Lung (tissue), 12 donors: ENCODE data around the gene DNLZ. TPM values are rescaled to one million over a fixed set of nuclear protein-coding genes. Genes with fewer than 3 reads are reported as not detected.

Experiments
- ATAC-seq: fragments of 200-7000 bp; cut with Tn5 transposase; one replicate; pipeline ENCODE4 v1.9.1; 2020; ENCODE audit warnings: moderate number of reproducible peaks; ENCODE audit not compliant: insufficient read depth, low FRiP score
- DNase-seq, 3 donors: peaks; one replicate each; pipeline ENCODE4 v3.0.0-alpha.2; 2013 to 2017
- H3K27ac ChIP-seq, 2 donors: one replicate each; pipeline ENCODE4 v1.5.1; 2013; ENCODE audit warnings: mild to moderate bottlenecking in 2 of 2, moderate library complexity in 2 of 2, control low read depth in 1 of 2, inconsistent platforms in 1 of 2, low read depth in 1 of 2, low read length in 1 of 2
- H3K27me3 ChIP-seq, 3 donors: one replicate each; pipeline ENCODE4 v1.5.1; 2013; ENCODE audit warnings: low read length in 2 of 3; ENCODE audit not compliant: control insufficient read depth in 3 of 3, insufficient read depth in 3 of 3
- H3K36me3 ChIP-seq, 4 donors: one replicate each; pipeline ENCODE4 v1.5.1; 2013; ENCODE audit warnings: low read length in 4 of 4, mild to moderate bottlenecking in 1 of 4, moderate library complexity in 1 of 4; ENCODE audit not compliant: control insufficient read depth in 4 of 4, insufficient read depth in 4 of 4
- H3K4me1 ChIP-seq, 5 donors: one replicate each; pipeline ENCODE4 v1.5.1; 2013; ENCODE audit warnings: low read length in 5 of 5, mild to moderate bottlenecking in 2 of 5, moderate library complexity in 1 of 5; ENCODE audit not compliant: control insufficient read depth in 5 of 5, insufficient read depth in 5 of 5
- H3K4me3 ChIP-seq: one replicate; pipeline ENCODE4 v1.5.1; 2013; ENCODE audit warnings: mild to moderate bottlenecking, control low read depth, moderate library complexity
- H3K9ac ChIP-seq, 2 donors: one replicate each; pipeline ENCODE4 v1.5.1; 2013; ENCODE audit warnings: low read length in 2 of 2, control low read depth in 1 of 2; ENCODE audit not compliant: insufficient read depth in 1 of 2
- H3K9me3 ChIP-seq, 4 donors: one replicate each; pipeline ENCODE4 v1.5.1; 2013; ENCODE audit warnings: low read length in 3 of 4, mild to moderate bottlenecking in 1 of 4, moderate library complexity in 1 of 4; ENCODE audit not compliant: control insufficient read depth in 4 of 4, insufficient read depth in 3 of 4
- WGBS, 2 donors: extraction: QIAGEN DNeasy Blood & Tissue Kit; methylation state at CpG; one replicate each; pipeline ENCODE4 v1.1.7; 2013; 5-methylcytosine and 5-hydroxymethylcytosine counted together
- polyA plus RNA-seq, 2 donors: library from polyadenylated mRNA; stranded (reverse); fragments of 200-250 nt; gene quantifications; one replicate each; pipeline ENCODE4 v1.2.1, GENCODE V29; 2013
- total RNA-seq, 2 donors: library from RNA; depleted of rRNA in 1 of 2; stranded (reverse); fragments of >200 nt in 1 of 2; gene quantifications; one replicate each; pipeline ENCODE4 v1.2.1, GENCODE V29; 2014 to 2021
- TF ChIP-seq, protein P1 (sequence below): IDR thresholded peaks from 2 replicates; pipeline ENCODE4 v1.5.1; 2012; ENCODE audit warnings: mild to moderate bottlenecking; ENCODE audit errors: control extremely low read depth, extremely low read depth
- donor health status: control.
- donor health status: control.
- donor health status: Bipolar disorder and iron deficiency.
- donor health status: healthy.
- donor health status: DM: yes; HTN: yes; CAD: no.

DNLZ gene
- total and polyA plus RNA-seq, 4 donors, result 7.7 to 34.3 (median 16.8) TPM

DNA sequence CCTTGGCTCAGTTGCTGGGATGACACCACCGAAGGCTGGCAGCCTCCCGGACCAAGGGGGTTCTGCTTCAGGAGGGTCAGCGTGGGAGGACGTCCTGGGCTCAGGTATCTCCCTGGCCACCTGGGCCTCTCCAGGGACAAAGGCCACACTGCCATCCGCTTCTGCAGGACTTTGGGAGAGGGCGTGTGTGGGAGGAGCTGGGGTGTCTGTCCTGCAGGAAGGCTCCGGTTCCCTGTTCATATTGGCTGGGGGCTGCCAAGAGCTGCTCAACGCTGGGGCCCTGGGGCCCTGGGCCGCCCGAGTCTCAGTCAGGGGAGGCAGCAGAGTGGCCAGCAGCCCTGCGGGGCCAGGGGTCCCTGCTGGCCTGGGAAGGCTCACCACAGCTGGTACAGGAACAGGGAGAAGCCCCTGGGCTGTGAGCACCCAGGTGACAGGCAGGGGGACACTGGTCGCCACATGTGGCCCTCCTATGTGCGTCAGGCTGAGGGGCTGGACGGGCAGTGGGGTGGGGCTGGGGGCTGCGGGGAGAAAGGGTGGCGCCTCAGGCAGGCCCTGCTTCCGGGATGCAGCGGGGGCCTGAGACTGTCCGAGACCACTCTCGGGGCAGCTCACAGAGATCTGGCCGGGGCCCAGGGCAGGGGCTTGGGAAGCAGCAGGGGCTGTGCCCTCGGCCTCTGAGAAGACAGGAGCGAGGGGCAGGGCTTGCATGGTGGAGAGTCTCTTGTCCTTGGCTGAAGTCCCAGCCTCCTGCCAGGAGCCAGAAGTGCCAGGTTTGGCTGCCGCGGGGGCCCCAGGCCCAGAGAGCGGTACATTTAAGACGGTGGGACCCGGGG lies 14.8 kb upstream of the DNLZ start:
- H3K9me3 ChIP-seq, result no peaks in the 10 kb centered on the region
- no peak overlapping the region for H3K27ac ChIP-seq
- peaks cover 0 to 52% (median 7%) of the 10 kb centered on the region in 4 donors for H3K36me3 ChIP-seq
- no peak for ATAC-seq
- no peak overlapping the region for H3K4me3 ChIP-seq
- H3K9ac ChIP-seq, result no peak overlapping the region
- no peak for DNase-seq
- H3K4me1 ChIP-seq, result peaks cover 0 to 5% (median 0%) of the 10 kb centered on the region in 5 donors
- WGBS, 2 donors, result 81 to 85% methylated on average over 28 of the region's 28 CpGs
- H3K27me3 ChIP-seq, result no peaks in the 10 kb centered on the region
- TF ChIP-seq, protein P1, sequence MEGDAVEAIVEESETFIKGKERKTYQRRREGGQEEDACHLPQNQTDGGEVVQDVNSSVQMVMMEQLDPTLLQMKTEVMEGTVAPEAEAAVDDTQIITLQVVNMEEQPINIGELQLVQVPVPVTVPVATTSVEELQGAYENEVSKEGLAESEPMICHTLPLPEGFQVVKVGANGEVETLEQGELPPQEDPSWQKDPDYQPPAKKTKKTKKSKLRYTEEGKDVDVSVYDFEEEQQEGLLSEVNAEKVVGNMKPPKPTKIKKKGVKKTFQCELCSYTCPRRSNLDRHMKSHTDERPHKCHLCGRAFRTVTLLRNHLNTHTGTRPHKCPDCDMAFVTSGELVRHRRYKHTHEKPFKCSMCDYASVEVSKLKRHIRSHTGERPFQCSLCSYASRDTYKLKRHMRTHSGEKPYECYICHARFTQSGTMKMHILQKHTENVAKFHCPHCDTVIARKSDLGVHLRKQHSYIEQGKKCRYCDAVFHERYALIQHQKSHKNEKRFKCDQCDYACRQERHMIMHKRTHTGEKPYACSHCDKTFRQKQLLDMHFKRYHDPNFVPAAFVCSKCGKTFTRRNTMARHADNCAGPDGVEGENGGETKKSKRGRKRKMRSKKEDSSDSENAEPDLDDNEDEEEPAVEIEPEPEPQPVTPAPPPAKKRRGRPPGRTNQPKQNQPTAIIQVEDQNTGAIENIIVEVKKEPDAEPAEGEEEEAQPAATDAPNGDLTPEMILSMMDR, result no peak

DNA sequence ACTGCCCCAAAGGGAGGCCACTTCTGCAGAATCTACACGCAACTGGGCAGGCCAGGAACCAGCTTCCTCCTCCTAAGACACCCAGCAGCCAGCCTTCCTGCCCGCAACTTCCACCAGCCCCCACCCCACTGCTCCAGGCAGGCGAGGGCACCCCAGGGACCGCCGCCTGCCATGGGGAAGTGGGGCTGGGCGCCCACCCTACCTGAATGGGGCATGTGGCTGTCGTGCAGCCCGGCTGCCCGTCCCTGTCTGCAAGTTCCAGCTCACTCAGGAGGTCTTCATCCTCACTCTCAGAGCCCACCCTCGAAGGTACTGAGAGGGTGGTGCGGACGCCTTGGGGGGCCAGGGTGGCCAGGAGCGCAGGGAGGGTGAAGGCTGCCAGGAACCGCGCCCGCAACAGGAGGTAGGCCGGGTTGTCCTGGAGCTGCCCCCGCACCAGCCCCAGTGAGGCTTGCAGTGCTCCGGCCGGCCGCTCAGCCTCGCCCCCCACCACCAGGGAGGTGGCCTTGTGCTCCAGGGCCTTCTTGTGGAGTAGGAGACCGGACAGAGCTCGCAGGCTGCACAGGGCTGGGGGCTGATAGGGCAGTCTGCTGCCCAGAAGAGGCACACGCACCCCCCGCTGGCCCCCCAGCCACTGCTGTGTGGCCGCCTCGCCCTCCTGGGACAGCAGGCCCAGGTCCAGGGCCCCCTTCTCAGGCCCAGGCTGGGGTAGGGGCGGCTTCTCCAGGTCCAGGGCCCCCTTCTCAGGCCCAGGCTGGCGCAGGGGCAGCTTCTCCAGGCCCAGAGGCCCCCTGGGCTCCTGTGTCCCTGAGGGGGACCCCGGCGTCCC lies 14.0 kb upstream of the DNLZ start:
- Histone ChIP-seq H3K4me1 (peaks cover 0 to 13% (median 3%) of the 10 kb centered on the region in 5 donors), H3K9ac (no peak overlapping the region), H3K4me3 (no peak overlapping the region), H3K36me3 (peaks cover 0 to 44% (median 4%) of the 10 kb centered on the region in 4 donors), H3K27ac (no peak overlapping the region), H3K27me3 (no peaks in the 10 kb centered on the region), H3K9me3 (no peaks in the 10 kb centered on the region)
- WGBS, 2 donors, result 74 to 82% methylated on average over 31 to 32 of the region's 32 CpGs
- TF ChIP-seq, protein P1, result no peak
- ATAC-seq, result no peak
- DNase-seq, result no peak

DNA sequence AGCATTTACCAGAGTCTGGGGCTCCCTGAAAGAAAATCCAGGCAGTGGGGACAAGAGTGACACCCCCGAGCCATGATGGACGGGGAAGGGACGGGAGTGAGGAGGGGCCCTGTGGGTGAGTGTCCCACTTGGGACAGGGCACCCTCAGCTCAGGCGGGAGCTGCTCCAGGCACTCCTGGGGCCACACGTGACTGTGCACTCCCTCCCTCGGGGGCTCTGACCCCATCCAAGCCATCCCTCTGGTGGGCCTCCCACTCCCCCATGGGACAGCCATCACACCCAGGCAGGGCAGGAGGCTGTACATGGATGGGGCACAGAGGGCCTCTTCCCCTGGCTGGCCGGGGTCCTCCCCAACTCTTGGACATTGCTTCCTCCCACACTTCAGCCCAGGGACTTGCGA lies 12.9 kb upstream of the DNLZ start:
- peaks cover 0 to 19% (median 6%) of the 10 kb centered on the region in 5 donors for H3K4me1 ChIP-seq
- WGBS, 2 donors, result 78 to 80% methylated on average over 8 of the region's 8 CpGs
- no peak overlapping the region for H3K27ac ChIP-seq
- H3K9ac ChIP-seq, result no peak overlapping the region
- no peak for DNase-seq
- no peaks in the 10 kb centered on the region for H3K9me3 ChIP-seq
- no peak overlapping the region for H3K4me3 ChIP-seq
- no peak for ATAC-seq
- peaks cover 0 to 34% (median 4%) of the 10 kb centered on the region in 4 donors for H3K36me3 ChIP-seq
- TF ChIP-seq, protein P1, result no peak
- no peaks in the 10 kb centered on the region for H3K27me3 ChIP-seq
